ENCODE results near the gene RAC3.

The RAC3 gene

GRCh38 chr17:82000803-82001570, 30.5 kb upstream of the RAC3 start:
- H3K27ac ChIP-seq: no peak overlapping the region
- TF ChIP-seq CTCF (conservative IDR thresholded peaks at IDR 0.05): no peak

- no peak for TF ChIP-seq CTCF (conservative IDR thresholded peaks at IDR 0.05)
- no peak overlapping the region for H3K27ac ChIP-seq
Observed at GRCh38 chr17:82001571-82002056, 29.9 kb upstream of the RAC3 start.

- H3K27ac ChIP-seq: no peak overlapping the region
- no peak for TF ChIP-seq CTCF (conservative IDR thresholded peaks at IDR 0.05)
Observed at GRCh38 chr17:82003411-82004381, 27.8 kb upstream of the RAC3 start.

- no peak overlapping the region for H3K27ac ChIP-seq
- TF ChIP-seq CTCF (conservative IDR thresholded peaks at IDR 0.05): no peak
Observed at GRCh38 chr17:82004517-82005455, 26.7 kb upstream of the RAC3 start.

DNA sequence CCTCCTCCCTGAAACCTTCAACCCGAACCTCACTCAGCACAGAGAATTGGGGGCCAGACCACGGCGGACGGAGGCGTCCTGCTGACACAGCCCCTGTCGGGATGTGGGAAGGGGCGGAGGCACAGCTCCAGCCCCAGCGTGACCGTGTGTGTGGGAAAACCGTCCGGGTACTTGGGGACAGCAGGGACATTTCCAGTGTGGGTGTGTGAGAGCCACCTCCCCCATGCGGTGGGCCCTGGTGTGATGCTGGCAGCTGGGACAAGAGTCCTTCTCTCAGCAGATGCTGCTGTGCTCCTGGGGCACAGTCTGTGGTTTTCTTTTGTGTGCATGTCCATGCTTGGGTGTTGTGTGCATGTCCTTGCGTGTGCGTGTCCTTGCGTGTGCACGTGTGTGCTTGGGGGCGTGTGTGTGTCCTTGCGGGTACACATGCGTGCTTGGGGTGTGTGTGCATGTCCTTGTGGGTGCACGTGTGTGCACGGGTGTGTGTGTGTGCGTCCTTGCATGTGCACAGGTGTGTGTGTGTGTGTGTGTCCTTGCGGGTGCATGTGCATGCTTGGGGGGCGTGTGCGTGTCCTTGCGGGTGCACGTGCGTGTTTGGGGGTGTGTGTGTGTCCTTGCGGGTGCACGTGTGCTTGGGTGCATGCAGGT, 25.7 kb upstream of the RAC3 start:
- H3K27ac ChIP-seq: no peak overlapping the region
- no peak for TF ChIP-seq CTCF (conservative IDR thresholded peaks at IDR 0.05)

DNA sequence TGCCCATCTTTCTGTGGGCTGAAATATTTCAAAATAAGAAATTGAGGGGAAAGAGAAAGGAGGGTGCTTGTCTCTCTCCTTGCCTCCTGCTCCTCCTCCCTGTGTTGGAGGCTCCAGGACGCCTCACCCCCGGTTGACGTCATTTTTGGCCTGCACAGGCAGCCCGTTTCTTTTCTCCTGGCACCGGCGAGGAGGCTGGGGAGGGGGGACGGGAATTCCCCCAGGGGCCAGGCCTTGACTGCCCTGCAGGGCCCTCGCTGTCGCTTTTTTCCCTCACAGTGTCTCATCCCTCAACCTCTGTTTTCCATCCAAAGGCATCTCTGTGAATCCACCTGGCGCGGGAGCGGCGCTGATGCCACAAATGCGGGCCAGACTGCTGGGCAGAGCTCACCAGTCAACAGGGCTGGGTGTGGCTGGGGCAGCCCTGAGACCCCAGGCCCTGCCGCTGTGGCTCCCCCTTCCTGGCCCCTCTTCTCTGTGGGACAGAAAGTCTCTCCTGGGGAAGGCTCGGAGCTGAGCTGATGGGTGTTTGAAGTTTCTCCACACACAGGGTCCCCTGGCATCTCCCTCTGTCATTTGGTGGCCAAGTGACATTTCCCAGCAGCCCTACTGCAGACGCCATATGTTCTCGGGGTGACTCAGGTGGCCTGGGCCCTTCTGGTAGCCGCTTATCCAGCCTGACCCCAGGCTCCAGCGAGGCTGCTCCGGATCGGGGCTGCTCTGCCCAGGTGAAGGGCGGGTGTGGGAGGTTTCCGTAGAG, 24.8 kb upstream of the RAC3 start:
- no peak overlapping the region for H3K27ac ChIP-seq

More for the DNA sequence above, 24.8 kb upstream of the RAC3 start:
- TF ChIP-seq CTCF (conservative IDR thresholded peaks at IDR 0.05): no peak

All from VCaP (cell line).